K562 (cell line): ENCODE measurements around the gene DLGAP1. TPM values are rescaled to one million over a fixed set of nuclear protein-coding genes. Genes with fewer than 3 reads are reported as not detected.

Experiments
- CBX3 ChIP-seq, 2 experiments: IDR thresholded peaks; 1 replicate in 1 of 2; 2 replicates in 1 of 2; pipeline ENCODE4 v1.6.1; 2012; ENCODE audit warnings: inconsistent platforms in 2 of 2, low read length in 2 of 2, borderline replicate concordance in 1 of 2, control low read depth in 1 of 2
- CHAMP1 ChIP-seq: fragments of 450-650 bp; IDR thresholded peaks from 2 replicates; pipeline ENCODE4 v1.6.1; 2016; ENCODE audit warnings: mild to moderate bottlenecking
- DPF2 ChIP-seq: fragments of 450-650 bp; IDR thresholded peaks from 2 replicates; pipeline ENCODE4 v1.6.1; 2016
- EGR1 ChIP-seq: fragments of 450-650 bp; conservative IDR thresholded peaks from 2 replicates; pipeline ENCODE4 v1.6.1; 2017; ENCODE audit warnings: mild to moderate bottlenecking
- FOXK1 ChIP-seq: sonication (generic); formaldehyde crosslinking; IDR thresholded peaks from 2 replicates; pipeline ENCODE4 v1.8.0; 2022; ENCODE audit warnings: missing genetic modification reagents, mild to moderate bottlenecking, borderline replicate concordance
- GMEB1 ChIP-seq: fragments of 250-450 bp; sonication (Bioruptor Pico); IDR thresholded peaks from 2 replicates; pipeline ENCODE4 v1.4.0; 2020; ENCODE audit warnings: mild to moderate bottlenecking
- MAX ChIP-seq: sonication (generic); formaldehyde crosslinking; IDR thresholded peaks from 2 replicates; pipeline ENCODE4 v1.9.0; 2022; ENCODE audit warnings: mild to moderate bottlenecking, missing genetic modification reagents
- NCOA1 ChIP-seq: fragments of 450-650 bp; IDR thresholded peaks from 2 replicates; pipeline ENCODE4 v1.6.1; 2016; ENCODE audit warnings: low read depth
- RBM34 ChIP-seq: fragments of 200-400 bp; formaldehyde crosslinking; IDR thresholded peaks from 2 replicates; pipeline ENCODE4 v1.6.1; 2018; ENCODE audit warnings: low read length, borderline replicate concordance; ENCODE audit not compliant: insufficient read depth
- RERE ChIP-seq: sonication (generic); formaldehyde crosslinking; IDR thresholded peaks from 2 replicates; pipeline ENCODE4 v1.8.0; 2023; ENCODE audit warnings: missing genetic modification reagents, mild to moderate bottlenecking, borderline replicate concordance
- SRSF7 ChIP-seq: fragments of 200-400 bp; formaldehyde crosslinking; optimal IDR thresholded peaks from 2 replicates; pipeline ENCODE3; 2017; ENCODE audit warnings: mild to moderate bottlenecking, low read depth, low read length
- TRIM24 ChIP-seq, 2 experiments: fragments of 450-650 bp; IDR thresholded peaks; 2 replicates each; pipeline ENCODE4 v1.6.1; 2016
- UBTF ChIP-seq, 2 experiments: IDR thresholded peaks; 2 replicates each; pipeline ENCODE4 v1.6.1; 2012; ENCODE audit warnings: improper control_type of control experiment in 2 of 2, low read depth in 2 of 2, low read length in 2 of 2, borderline replicate concordance in 1 of 2
- ZNF121 ChIP-seq: sonication (generic); formaldehyde crosslinking; conservative IDR thresholded peaks from 2 replicates; pipeline ENCODE4 v1.8.0; 2022; ENCODE audit warnings: missing genetic modification reagents
- ZNF766 ChIP-seq: fragments of 200-800 bp; sonication (Bioruptor generic); conservative IDR thresholded peaks from 2 replicates; pipeline ENCODE4 v1.6.1; 2016; ENCODE audit warnings: missing genetic modification characterization, missing compliant biosample characterization
- polyA plus RNA-seq, 8 experiments: library from polyadenylated mRNA; depleted of rRNA in 4 of 8; stranded (reverse) in 5 of 8; unstranded in 3 of 8; fragments of >200 nt; fragmentation: Nextera tagmentation in 2 of 8; fragmentation: Illumina TruSeq in 1 of 8; extraction: Ambion mirVana in 2 of 8; extraction: Trizol in 1 of 8; gene quantifications; 2 replicates each; pipeline versions ENCODE4 v1.2.1 to v1.2.3, GENCODE V29; 2011 to 2014; ENCODE audit warnings: inconsistent platforms in 1 of 8, missing spikeins in 1 of 8
- total RNA-seq, 7 experiments: library from RNA; depleted of rRNA in 6 of 7; stranded (reverse); fragments of >200 nt in 6 of 7; fragmentation: Illumina TruSeq in 2 of 7; extraction: Trizol in 2 of 7; gene quantifications; 2 replicates each; pipeline versions ENCODE4 v1.2.1 to v1.2.3, GENCODE V29; 2011 to 2021; ENCODE audit warnings: low replicate concordance in 1 of 7

DLGAP1 gene
- total and polyA plus RNA-seq, 9 of the 15 experiments (the other 6 are each of a cell fraction or from before 2014, with no cell fraction given), result 0.04 to 0.22 (median 0.08) TPM

- no peak for TF ChIP-seq EGR1
- no peak for TF ChIP-seq SRSF7
- TF ChIP-seq GMEB1 (CRISPR knock-in tag), result no peak
- no peak for TF ChIP-seq NCOA1
- TF ChIP-seq ZNF121 (CRISPR knock-in tag), result peak; percentile 65
- TF ChIP-seq ZNF766 (CRISPR knock-in tag), result peak; percentile 44; the same call in 1 of the 2 replicates
- TF ChIP-seq CHAMP1, result no peak
- TF ChIP-seq DPF2, result peak; percentile 18; the same call in 1 of the 2 replicates
- no peak for TF ChIP-seq CBX3 (IDR thresholded peaks at IDR 0.05; ENCODE audit: borderline replicate concordance in 1 of 2, low read length in 2 of 2)
- TF ChIP-seq FOXK1 (CRISPR knock-in tag), result no peak
- 0 out of 4 replicates have a peak, but pooled peaks of 1 of the 2 experiments have one; percentile 9 for TF ChIP-seq UBTF (IDR thresholded peaks at IDR 0.05; ENCODE audit: borderline replicate concordance in 1 of 2, low read depth in 2 of 2, low read length in 2 of 2)
- TF ChIP-seq RERE (CRISPR knock-in tag), result no peak
- no peak for TF ChIP-seq MAX
- no peak for TF ChIP-seq RBM34
- TF ChIP-seq TRIM24 (IDR thresholded peaks at IDR 0.05), result 0 out of 4 replicates have a peak, but pooled peaks have one; percentile 15 to 30
Observed at GRCh38 chr18:3666526-3667254, 788.4 kb downstream of the DLGAP1 start (continued).
